ENCODE results near the gene COG6. TPM values are rescaled to one million over a fixed set of nuclear protein-coding genes. Genes with fewer than 3 reads are reported as not detected.

The COG6 gene
- total RNA-seq, 4 donors from 2014 or later: 15.1 to 24.0 (median 17.0) TPM

DNA sequence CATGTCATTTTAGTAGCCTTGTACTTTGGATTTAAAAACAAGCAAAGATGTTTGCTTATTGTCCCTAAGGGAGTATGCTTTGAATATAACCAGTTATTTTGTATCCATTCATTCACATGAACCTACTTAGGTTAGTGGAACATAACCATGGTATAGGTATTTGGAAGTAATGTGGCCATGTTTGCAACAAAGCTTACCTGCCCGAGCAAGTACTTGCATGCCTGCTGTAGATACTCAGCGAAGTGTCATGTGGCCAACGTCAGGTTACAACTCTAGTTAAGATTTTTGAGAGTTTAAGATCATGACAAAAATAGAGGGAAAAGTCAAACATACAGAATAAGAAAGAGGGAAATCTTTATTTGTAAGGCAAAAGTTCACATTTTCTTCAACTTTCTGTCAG lies 57.2 kb downstream of the COG6 start:
- Histone ChIP-seq H3K9me3 (peaks cover 0 to 13% (median 4%) of the 10 kb centered on the region in 4 donors), H3K27me3 (no peaks in the 10 kb centered on the region), H3K4me1 (no peaks in the 10 kb centered on the region), H3K4me3 (no peak overlapping the region), H3K36me3 (peaks cover 0 to 31% (median 0%) of the 10 kb centered on the region in 3 donors), H3K27ac (no peak overlapping the region)
- no peak for DNase-seq (ENCODE audit: low spot score in 2 of 2)
- 96 to 98% methylated on average over 3 of the region's 3 CpGs for WGBS, 2 donors
- no peak for TF ChIP-seq EP300 (IDR thresholded peaks at IDR 0.05)

DNA sequence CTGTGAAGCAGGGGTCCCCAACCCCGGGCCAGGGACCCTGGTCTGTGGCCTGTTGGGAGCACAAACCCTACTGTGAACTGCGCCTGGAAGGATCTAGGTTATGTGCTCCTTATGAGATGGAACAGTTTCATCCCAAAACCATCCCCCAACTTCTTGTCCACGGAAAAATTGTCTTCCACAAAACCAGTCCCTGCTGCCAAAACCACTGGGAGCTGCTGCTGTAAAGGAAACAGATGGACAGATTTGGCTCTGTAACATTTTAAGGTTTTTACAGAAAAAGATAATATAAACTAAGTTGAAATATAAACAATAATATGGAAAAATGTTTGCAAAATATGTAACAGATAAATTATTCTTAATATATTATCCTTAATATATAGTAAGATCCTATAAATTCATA lies 73.7 kb downstream of the COG6 start:
- no peak overlapping the region for H3K4me3 ChIP-seq
- TF ChIP-seq EP300 (IDR thresholded peaks at IDR 0.05): no peak
- WGBS, 2 donors: 66 to 68% methylated on average over 3 of the region's 3 CpGs
- DNase-seq (ENCODE audit: low spot score in 2 of 2): no peak
- no peak overlapping the region for H3K27ac ChIP-seq
- no peaks in the 10 kb centered on the region for H3K9me3 ChIP-seq
- no peaks in the 10 kb centered on the region for H3K27me3 ChIP-seq
- no peaks in the 10 kb centered on the region for H3K4me1 ChIP-seq
- H3K36me3 ChIP-seq: peaks cover 0 to 61% (median 7%) of the 10 kb centered on the region in 3 donors

GRCh38 chr13:39734952-39735351 lies 79.5 kb downstream of the COG6 start:
- DNase-seq (ENCODE audit: low spot score in 2 of 2): no peak
- no peaks in the 10 kb centered on the region for H3K9me3 ChIP-seq
- no peak overlapping the region for H3K27ac ChIP-seq
- no peak for TF ChIP-seq POLR2A (IDR thresholded peaks at IDR 0.05)
- TF ChIP-seq EP300 (IDR thresholded peaks at IDR 0.05): no peak
- no peak for TF ChIP-seq CTCF (IDR thresholded peaks at IDR 0.05)
- H3K4me1 ChIP-seq: no peaks in the 10 kb centered on the region
- peaks cover 0 to 65% (median 7%) of the 10 kb centered on the region in 3 donors for H3K36me3 ChIP-seq
- no peak overlapping the region for H3K4me3 ChIP-seq
- H3K27me3 ChIP-seq: no peaks in the 10 kb centered on the region

DNA sequence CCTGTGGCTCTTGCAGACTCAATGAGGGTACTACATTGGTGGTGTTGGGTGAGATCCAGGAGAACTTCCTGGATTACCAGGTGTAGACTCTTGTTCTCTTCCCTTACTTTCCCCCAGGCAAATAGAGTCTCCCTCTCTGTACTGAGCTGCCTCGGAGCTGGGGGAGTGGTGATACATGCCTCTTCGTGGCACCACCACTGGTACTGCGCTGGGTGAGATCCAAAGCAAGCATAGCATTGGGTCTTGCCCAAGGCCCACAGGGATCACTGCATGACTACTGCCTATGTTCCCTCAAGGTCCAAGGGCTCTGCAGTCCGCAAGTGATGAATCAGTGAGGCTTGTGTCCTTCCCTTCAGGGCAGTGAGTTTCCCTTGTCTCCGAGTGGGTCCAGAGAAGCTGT lies 81.6 kb downstream of the COG6 start:
- WGBS, 2 donors: 98 to 100% methylated on average over 5 of the region's 5 CpGs
- no peak overlapping the region for H3K4me3 ChIP-seq
- no peaks in the 10 kb centered on the region for H3K27me3 ChIP-seq
- no peak for DNase-seq (ENCODE audit: low spot score in 2 of 2)
- peaks cover 0 to 55% (median 7%) of the 10 kb centered on the region in 3 donors for H3K36me3 ChIP-seq
- no peak for TF ChIP-seq EP300 (IDR thresholded peaks at IDR 0.05)
- no peak for TF ChIP-seq POLR2A (IDR thresholded peaks at IDR 0.05)
- no peak for TF ChIP-seq CTCF (IDR thresholded peaks at IDR 0.05)
- no peaks in the 10 kb centered on the region for H3K4me1 ChIP-seq
- H3K9me3 ChIP-seq: no peaks in the 10 kb centered on the region
- no peak overlapping the region for H3K27ac ChIP-seq

DNA sequence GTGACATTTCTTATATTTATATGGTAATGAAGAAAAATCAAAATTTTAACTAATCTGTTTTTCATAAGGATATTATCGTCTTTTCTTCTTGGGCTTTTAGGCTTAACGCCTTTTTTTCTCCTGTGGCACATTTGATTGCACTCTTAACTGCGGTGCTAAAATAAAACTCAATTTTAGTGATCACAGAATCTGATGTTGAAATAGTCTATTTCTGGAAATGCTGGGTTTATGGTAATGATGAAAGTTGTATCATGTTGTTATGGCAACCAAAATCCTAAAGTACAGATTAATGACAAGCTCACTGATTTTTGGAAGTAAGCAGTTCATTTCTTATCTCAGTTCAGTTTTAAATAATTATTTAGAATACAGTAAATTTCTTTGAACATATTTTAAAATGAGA lies 85.3 kb downstream of the COG6 start:
- Histone ChIP-seq H3K9me3 (no peaks in the 10 kb centered on the region), H3K27ac (no peak overlapping the region), H3K4me3 (no peak overlapping the region), H3K36me3 (peaks cover 0 to 27% (median 0%) of the 10 kb centered on the region in 3 donors), H3K4me1 (no peaks in the 10 kb centered on the region), H3K27me3 (no peaks in the 10 kb centered on the region)
- no peak for TF ChIP-seq POLR2A (IDR thresholded peaks at IDR 0.05)
- TF ChIP-seq EP300 (IDR thresholded peaks at IDR 0.05): no peak
- TF ChIP-seq CTCF (IDR thresholded peaks at IDR 0.05): no peak
- no peak for DNase-seq (ENCODE audit: low spot score in 2 of 2)
- WGBS, 2 donors: 93 to 94% methylated on average over 3 of the region's 3 CpGs

GRCh38 chr13:39748961-39749360 lies 93.5 kb downstream of the COG6 start:
- TF ChIP-seq CTCF (IDR thresholded peaks at IDR 0.05) (no peak), EP300 (IDR thresholded peaks at IDR 0.05) (no peak), POLR2A (IDR thresholded peaks at IDR 0.05) (no peak)
- no peak for DNase-seq (ENCODE audit: low spot score in 2 of 2)
- H3K4me3 ChIP-seq: no peak overlapping the region
- H3K27ac ChIP-seq: no peak overlapping the region
- H3K9me3 ChIP-seq: no peaks in the 10 kb centered on the region
- H3K4me1 ChIP-seq: no peaks in the 10 kb centered on the region
- H3K27me3 ChIP-seq: no peaks in the 10 kb centered on the region
- 3 to 76% methylated on average over 1 of the region's 1 CpG for WGBS, 2 donors
- H3K36me3 ChIP-seq: peaks cover 0 to 35% (median 0%) of the 10 kb centered on the region in 3 donors

Measured in tibial nerve (tissue), 4 donors.